Neural progenitor cell (in vitro differentiated cells): ENCODE measurements around the gene PLAAT1.

Experiments used
- CTCF ChIP-seq: fragments of 200-600 bp; sonication (generic); IDR thresholded peaks from 2 replicates; pipeline ENCODE4 v1.5.1; 2017; ENCODE audit warnings: antibody characterized with exemption, mild to moderate bottlenecking
- EZH2 ChIP-seq: fragments of 200-600 bp; sonication (generic); IDR thresholded peaks from 2 replicates; pipeline ENCODE4 v1.6.1; 2017; ENCODE audit warnings: antibody characterized with exemption, mild to moderate bottlenecking, moderate library complexity

- TF ChIP-seq CTCF, result no peak
- TF ChIP-seq EZH2, result no peak
Observed at GRCh38 chr3:193248848-193249468, 7.9 kb downstream of the PLAAT1 start.
